Body of pancreas (tissue), 4 donors: ENCODE results near the gene EXTL1.

Experiments used
- CTCF ChIP-seq, 7 experiments: fragments of 450-650 bp in 4 of 7; fragments of 200-600 bp in 3 of 7; sonication (generic) in 3 of 7; IDR thresholded peaks; one replicate each; pipeline ENCODE4 v1.5.1; 2016 to 2019; ENCODE audit warnings: antibody characterized with exemption in 7 of 7
- POLR2A ChIP-seq, 3 donors: fragments of 450-650 bp; IDR thresholded peaks; one replicate each; pipeline ENCODE4 v1.6.1; 2016; ENCODE audit warnings: antibody characterized with exemption in 3 of 3, mild to moderate bottlenecking in 2 of 3

- TF ChIP-seq CTCF (IDR thresholded peaks at IDR 0.05) (no peak), POLR2A (IDR thresholded peaks at IDR 0.05) (no peak)
Measured at GRCh38 chr1:26012864-26013263, 8.7 kb upstream of the EXTL1 start.
